SU-DHL-6 (cell line): ENCODE measurements around the gene NEK3.
A peak's percentile ranks its signal among the peaks of the same experiment; 100 is the strongest.
"Not testable (repeated sequence)": the region's sequence is repeated elsewhere in the genome, so short reads cannot be mapped to it uniquely, and the experiment has no call there.

Experiments
- H2AFZ ChIP-seq: fragments of 200-600 bp; sonication (generic); 2 replicates; pipeline ENCODE4 v1.6.1; 2014; ENCODE audit warnings: low read depth, mild to moderate bottlenecking, moderate library complexity, mixed read lengths, antibody characterized with exemption, low read length; ENCODE audit not compliant: severe bottlenecking
- H3F3A ChIP-seq: fragments of 200-600 bp; shearing (Covaris generic); 2 replicates; pipeline ENCODE4 v1.6.0; 2016; ENCODE audit warnings: antibody characterized with exemption, mild to moderate bottlenecking; ENCODE audit not compliant: insufficient read depth
- H3K27ac ChIP-seq: fragments of 200-600 bp; sonication (generic); 2 replicates; pipeline ENCODE4 v1.5.1; 2016; ENCODE audit warnings: low read depth, mild to moderate bottlenecking, low read length, moderate library complexity, mixed read lengths
- H3K27me3 ChIP-seq: fragments of 200-600 bp; sonication (generic), shearing (Covaris generic); 2 replicates; pipeline ENCODE4 v1.6.0; 2014; ENCODE audit warnings: mild to moderate bottlenecking, low read length
- H3K36me3 ChIP-seq: fragments of 200-600 bp; sonication (generic); 2 replicates; pipeline ENCODE4 v1.6.1; 2014; ENCODE audit warnings: mild to moderate bottlenecking, low read length, mixed read lengths
- H3K4me2 ChIP-seq: fragments of 300-600, 200-600 bp; shearing (Covaris generic), sonication (generic); 2 replicates; pipeline ENCODE4 v1.6.0; 2014; ENCODE audit warnings: low read length, low read depth, mild to moderate bottlenecking; ENCODE audit not compliant: poor library complexity, severe bottlenecking
- H3K4me3 ChIP-seq: fragments of 200-600 bp; sonication (generic); 2 replicates; pipeline ENCODE4 v1.5.1; 2014; ENCODE audit warnings: antibody characterized with exemption, low read length, mild to moderate bottlenecking, mixed read lengths; ENCODE audit not compliant: insufficient read depth, poor library complexity, severe bottlenecking
- H3K79me2 ChIP-seq: fragments of 200-600 bp; sonication (generic); 2 replicates; pipeline ENCODE4 v1.6.1; 2014; ENCODE audit warnings: mild to moderate bottlenecking, low read length, moderate library complexity; ENCODE audit not compliant: insufficient read depth
- H3K9ac ChIP-seq: fragments of 200-600 bp; sonication (generic); 2 replicates; pipeline ENCODE4 v1.7.0; 2014; ENCODE audit warnings: mild to moderate bottlenecking, low read length
- H3K9me2 ChIP-seq: fragments of 200-600 bp; sonication (generic); replicated peaks from 2 replicates; pipeline ENCODE4 v1.6.1; 2014; ENCODE audit warnings: low read length; ENCODE audit not compliant: insufficient read depth
- H3K9me3 ChIP-seq: fragments of 200-600 bp; sonication (generic); 2 replicates; pipeline ENCODE4 v1.6.1; 2014; ENCODE audit warnings: low read length, mixed read lengths; ENCODE audit not compliant: insufficient read depth
- H4K20me1 ChIP-seq: fragments of 200-600 bp; sonication (generic); 2 replicates; pipeline ENCODE4 v1.6.1; 2014; ENCODE audit warnings: low read depth, mild to moderate bottlenecking, antibody characterized with exemption, low read length, moderate library complexity, mixed read lengths
- EZH2phosphoT487 ChIP-seq: fragments of 200-600 bp; sonication (generic), shearing (Covaris generic); conservative IDR thresholded peaks from 2 replicates; pipeline ENCODE4 v1.6.1; 2018; ENCODE audit warnings: mild to moderate bottlenecking, antibody characterized with exemption, low read length, moderate library complexity, mixed read lengths
- TF ChIP-seq, protein P1 (sequence below): fragments of 200-600 bp; sonication (generic); IDR thresholded peaks from one replicate; pipeline ENCODE4 v1.5.1; 2017; ENCODE audit warnings: antibody characterized with exemption, mild to moderate bottlenecking, low read length, moderate library complexity; ENCODE audit not compliant: insufficient read depth, poor library complexity, severe bottlenecking

The NEK3 gene

DNA sequence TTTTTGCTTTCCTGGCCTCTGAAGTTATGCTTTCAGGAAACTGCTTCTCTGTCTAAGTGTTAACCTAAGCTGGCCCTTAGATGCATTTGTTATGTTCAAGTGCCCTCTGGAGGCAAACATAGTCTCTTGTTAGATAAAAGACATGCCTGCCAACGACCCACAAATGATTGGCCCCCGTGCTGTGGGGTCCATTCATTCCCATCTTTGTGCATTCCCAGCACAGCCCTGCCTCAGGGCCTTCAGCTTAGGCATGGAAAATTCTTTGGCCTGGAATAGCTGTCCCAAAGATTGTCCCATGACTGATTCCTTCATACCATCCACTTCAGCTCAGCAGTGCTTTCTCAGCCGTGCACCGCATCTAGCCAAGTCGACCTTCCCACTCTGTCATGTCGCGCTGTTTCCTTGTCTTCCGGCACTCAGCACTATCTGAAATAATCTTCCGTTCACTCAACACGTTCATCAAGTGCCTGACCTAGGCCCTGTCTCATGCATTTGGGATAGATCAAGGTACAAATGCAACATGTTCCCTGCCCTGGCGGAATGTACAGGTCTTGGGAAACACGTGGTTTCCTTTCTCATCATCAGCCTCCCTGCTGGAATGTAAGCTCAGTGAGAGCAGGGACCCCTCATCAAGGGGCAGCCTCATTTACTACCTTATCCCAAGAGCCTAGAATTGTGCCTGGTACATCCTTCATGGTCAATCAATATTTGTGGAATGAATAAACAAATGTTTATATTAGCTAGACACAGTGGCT lies 42.2 kb upstream of the NEK3 start:
- not testable (repeated sequence) for H3F3A ChIP-seq, H2AFZ ChIP-seq, H3K27ac ChIP-seq, H4K20me1 ChIP-seq, H3K36me3 ChIP-seq, H3K9me2 ChIP-seq, H3K9me3 ChIP-seq, H3K9ac ChIP-seq, H3K4me2 ChIP-seq, H3K79me2 ChIP-seq, H3K4me3 ChIP-seq, H3K27me3 ChIP-seq

DNA sequence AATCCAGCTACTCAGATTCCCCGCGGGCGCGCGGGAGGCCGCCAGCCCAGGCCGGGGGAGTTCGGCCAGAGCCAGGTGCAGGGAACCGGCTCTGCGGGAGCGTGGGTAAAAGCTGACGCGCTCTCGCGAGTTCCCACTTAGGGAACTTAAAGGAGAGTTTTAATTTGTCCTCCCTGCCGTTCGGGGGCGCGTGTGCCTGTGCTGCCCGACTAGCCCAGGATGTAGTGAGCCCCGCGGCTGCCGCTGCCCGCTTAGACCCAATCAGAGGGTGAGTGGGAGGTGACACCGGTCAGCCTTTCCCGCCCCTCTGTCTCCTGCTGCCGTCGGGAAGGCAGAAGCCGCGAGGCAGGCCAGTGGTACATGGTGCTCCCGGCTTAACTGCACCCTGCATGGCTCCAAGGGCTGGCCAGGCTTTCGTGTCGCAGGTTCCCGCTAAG lies 36.0 kb upstream of the NEK3 start:
- Histone ChIP-seq H3K79me2 (peaks cover 31% of the 10 kb centered on the region), H3K9me3 (no peaks in the 10 kb centered on the region), H3K4me3 (peak overlapping the region; percentile 97), H3K9me2 (no peaks in the 10 kb centered on the region), H2AFZ (peak overlapping the region; percentile 96), H3K36me3 (no peaks in the 10 kb centered on the region), H3K27me3 (no peaks in the 10 kb centered on the region), H3F3A (no peaks in the 10 kb centered on the region), H4K20me1 (no peaks in the 10 kb centered on the region), H3K27ac (no peak overlapping the region), H3K4me2 (peak overlapping the region; percentile 78), H3K9ac (peak overlapping the region; percentile 82; the same call in 1 of the 2 replicates)
- TF ChIP-seq, protein P1, sequence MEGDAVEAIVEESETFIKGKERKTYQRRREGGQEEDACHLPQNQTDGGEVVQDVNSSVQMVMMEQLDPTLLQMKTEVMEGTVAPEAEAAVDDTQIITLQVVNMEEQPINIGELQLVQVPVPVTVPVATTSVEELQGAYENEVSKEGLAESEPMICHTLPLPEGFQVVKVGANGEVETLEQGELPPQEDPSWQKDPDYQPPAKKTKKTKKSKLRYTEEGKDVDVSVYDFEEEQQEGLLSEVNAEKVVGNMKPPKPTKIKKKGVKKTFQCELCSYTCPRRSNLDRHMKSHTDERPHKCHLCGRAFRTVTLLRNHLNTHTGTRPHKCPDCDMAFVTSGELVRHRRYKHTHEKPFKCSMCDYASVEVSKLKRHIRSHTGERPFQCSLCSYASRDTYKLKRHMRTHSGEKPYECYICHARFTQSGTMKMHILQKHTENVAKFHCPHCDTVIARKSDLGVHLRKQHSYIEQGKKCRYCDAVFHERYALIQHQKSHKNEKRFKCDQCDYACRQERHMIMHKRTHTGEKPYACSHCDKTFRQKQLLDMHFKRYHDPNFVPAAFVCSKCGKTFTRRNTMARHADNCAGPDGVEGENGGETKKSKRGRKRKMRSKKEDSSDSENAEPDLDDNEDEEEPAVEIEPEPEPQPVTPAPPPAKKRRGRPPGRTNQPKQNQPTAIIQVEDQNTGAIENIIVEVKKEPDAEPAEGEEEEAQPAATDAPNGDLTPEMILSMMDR: no peak
- no peak for TF ChIP-seq EZH2phosphoT487

DNA sequence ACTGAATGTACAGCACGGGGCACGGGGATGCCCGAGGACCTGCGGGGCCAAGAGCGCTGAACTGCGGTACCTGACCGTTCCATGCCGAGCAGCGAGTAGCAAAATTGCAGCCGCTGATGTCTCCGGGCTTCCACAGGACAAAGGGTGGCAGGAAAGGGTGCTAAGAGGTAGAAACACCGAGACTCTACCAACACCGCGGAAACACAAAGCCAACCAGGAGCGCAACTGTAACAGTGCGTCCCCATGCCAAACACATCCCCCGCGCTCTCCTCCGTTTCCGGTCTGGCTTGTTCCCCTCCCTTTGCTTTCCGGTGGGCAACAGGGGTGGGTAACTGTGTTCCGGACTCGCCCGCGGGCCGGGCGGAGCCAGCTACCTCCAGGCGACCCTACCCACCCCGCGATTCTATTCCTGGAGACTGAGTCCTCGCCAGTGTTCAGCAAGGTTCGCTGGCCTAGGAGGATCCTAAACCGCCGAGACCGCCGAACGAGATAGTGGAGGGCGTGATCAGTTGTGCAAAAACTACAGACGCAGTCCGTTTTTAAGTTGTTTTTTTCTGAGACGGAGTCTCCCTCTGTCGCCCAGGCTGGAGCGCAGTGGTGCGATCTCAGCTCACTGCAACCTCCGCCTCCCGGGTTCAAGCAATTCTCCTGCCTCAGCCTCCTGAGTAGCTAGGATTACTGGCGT lies 34.9 kb upstream of the NEK3 start:
- peak overlapping the region; percentile 78 for H3K4me2 ChIP-seq
- H2AFZ ChIP-seq: peak overlapping the region; percentile 96
- peak overlapping the region; percentile 82 for H3K9ac ChIP-seq
- no peaks in the 10 kb centered on the region for H3K9me3 ChIP-seq
- H3K27ac ChIP-seq: peak overlapping the region; percentile 56
- H3K27me3 ChIP-seq: no peaks in the 10 kb centered on the region
- no peaks in the 10 kb centered on the region for H3K36me3 ChIP-seq
- H3K9me2 ChIP-seq: no peaks in the 10 kb centered on the region
- H3K79me2 ChIP-seq: peaks cover 31% of the 10 kb centered on the region
- H3F3A ChIP-seq: no peaks in the 10 kb centered on the region
- H3K4me3 ChIP-seq: peak overlapping the region; percentile 97
- H4K20me1 ChIP-seq: no peaks in the 10 kb centered on the region
- no peak for TF ChIP-seq EZH2phosphoT487
- TF ChIP-seq, protein P1: peak; percentile 9

DNA sequence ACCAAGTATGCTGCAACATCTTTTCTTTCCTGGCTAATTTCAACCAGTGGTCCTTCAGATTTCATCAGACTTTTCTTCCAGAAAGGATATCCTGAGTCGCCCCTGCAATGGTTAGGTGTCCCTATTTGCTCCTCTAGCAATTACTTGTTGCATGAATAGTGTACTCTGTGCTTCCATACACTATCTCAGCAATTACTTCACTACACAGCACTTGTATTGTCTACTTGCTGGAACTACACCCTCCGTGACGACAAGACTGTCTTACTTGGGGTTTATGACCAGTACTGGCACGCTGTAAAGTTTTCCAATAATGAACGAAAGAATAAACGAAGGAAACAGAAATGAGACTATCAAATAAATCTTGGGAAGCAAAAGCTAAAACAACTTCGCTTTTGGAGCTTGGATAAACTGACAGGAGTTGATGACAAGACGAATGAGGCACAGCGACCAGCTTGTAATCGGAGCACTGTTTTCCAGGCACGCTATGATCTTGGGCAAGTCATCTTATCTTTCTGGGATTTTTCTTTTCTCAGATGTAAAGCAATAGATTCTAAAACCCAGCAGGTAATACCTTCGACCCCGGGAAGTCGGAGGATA lies 34.3 kb upstream of the NEK3 start:
- H3K9me3 ChIP-seq, H4K20me1 ChIP-seq, H3K9me2 ChIP-seq, H3K27me3 ChIP-seq, H3K36me3 ChIP-seq, H3F3A ChIP-seq: not testable (repeated sequence)
- Histone ChIP-seq H3K79me2 (peaks cover 31% of the 10 kb centered on the region), H3K4me3 (peak overlapping the region; percentile 97), H3K4me2 (peak overlapping the region; percentile 78), H3K9ac (peak overlapping the region; percentile 82), H3K27ac (peak overlapping the region; percentile 56), H2AFZ (peak overlapping the region; percentile 96)

DNA sequence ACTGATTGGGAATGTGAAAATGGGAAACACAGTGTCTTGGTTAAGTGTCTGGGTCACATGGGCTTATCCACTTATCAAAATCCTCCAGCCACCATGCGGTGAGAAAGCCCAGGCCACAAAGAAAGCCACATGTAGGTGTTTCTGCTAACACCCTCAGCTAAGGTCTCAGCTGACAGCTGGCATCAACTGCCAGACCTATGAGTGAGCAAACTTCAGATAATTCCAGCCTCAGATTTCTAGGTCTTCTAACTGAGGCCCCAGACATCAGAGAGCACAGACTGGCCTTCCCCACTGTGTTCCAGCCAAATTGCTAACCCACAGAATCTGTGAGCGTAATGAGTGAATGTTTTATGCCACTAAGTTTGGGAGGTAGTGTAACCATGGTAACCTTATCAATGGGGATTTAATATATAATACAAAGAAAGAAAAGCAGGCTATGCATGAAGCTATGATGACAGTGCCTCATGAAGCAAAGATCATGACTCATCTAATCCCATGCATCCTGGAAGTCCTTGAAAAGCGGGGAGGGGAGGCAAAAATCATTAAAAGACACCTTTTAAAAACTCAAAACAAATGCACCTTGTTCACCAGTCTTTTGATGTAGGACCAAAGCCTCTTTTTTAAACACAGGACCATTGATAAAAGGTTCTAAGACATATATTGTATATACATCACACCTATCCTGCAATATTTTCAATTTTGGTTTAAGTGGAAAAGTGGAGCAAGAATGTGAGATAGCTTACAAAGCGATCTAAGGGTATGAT lies 28.2 kb upstream of the NEK3 start:
- not testable (repeated sequence) for H3K9me3 ChIP-seq, H4K20me1 ChIP-seq, H3K9ac ChIP-seq, H3F3A ChIP-seq, H3K4me3 ChIP-seq, H3K4me2 ChIP-seq, H3K27ac ChIP-seq, H3K36me3 ChIP-seq, H3K9me2 ChIP-seq, H3K27me3 ChIP-seq, H2AFZ ChIP-seq
- H3K79me2 ChIP-seq: peaks cover 16% of the 10 kb centered on the region
